Endodermal cell (in vitro differentiated cells): ENCODE measurements around the gene CHRNA7. TPM values are rescaled to one million over a fixed set of nuclear protein-coding genes. Genes with fewer than 3 reads are reported as not detected.
A peak's percentile ranks its signal among the peaks of the same experiment; 100 is the strongest.

ENCODE experiments used
- DNase-seq: peaks from one replicate; pipeline ENCODE4 v3.0.0-alpha.2; 2017
- H3K27ac ChIP-seq: 2 replicates; pipeline ENCODE4 v1.5.1; 2013; ENCODE audit warnings: mild to moderate bottlenecking, low read depth, low read length, moderate library complexity
- H3K27me3 ChIP-seq: 2 replicates; pipeline ENCODE4 v1.6.1; 2013; ENCODE audit warnings: mild to moderate bottlenecking, low read length, moderate library complexity; ENCODE audit not compliant: insufficient read depth, control insufficient read depth, poor library complexity, severe bottlenecking
- H3K36me3 ChIP-seq: 2 replicates; pipeline ENCODE4 v1.7.0; 2013; ENCODE audit warnings: mild to moderate bottlenecking, low read length, moderate library complexity; ENCODE audit not compliant: control insufficient read depth, insufficient read depth
- H3K4me1 ChIP-seq: one replicate; pipeline ENCODE4 v1.7.0; 2013; ENCODE audit warnings: low read length; ENCODE audit not compliant: control insufficient read depth, insufficient read depth
- H3K4me3 ChIP-seq: 2 replicates; pipeline ENCODE4 v1.5.1; 2013; ENCODE audit warnings: mild to moderate bottlenecking, low read length, moderate library complexity
- H3K9ac ChIP-seq: 2 replicates; pipeline ENCODE4 v1.6.1; 2013; ENCODE audit warnings: mild to moderate bottlenecking, low read length, moderate library complexity; ENCODE audit not compliant: poor library complexity, severe bottlenecking; ENCODE audit errors: extremely low read depth
- H3K9me3 ChIP-seq: 2 replicates; pipeline ENCODE4 v1.6.1; 2013; ENCODE audit warnings: mild to moderate bottlenecking, low read length, moderate library complexity; ENCODE audit not compliant: control insufficient read depth
- H3K27ac Mint-ChIP-seq: 2 replicates; pipeline ENCODE4 v1.8.0; 2020; ENCODE audit warnings: mixed read lengths
- H3K27me3 Mint-ChIP-seq: 2 replicates; pipeline ENCODE4 v1.8.0; 2021; ENCODE audit warnings: mild to moderate bottlenecking, mixed read lengths; ENCODE audit not compliant: insufficient read depth
- H3K36me3 Mint-ChIP-seq: 2 replicates; pipeline ENCODE4 v1.8.0; 2020; ENCODE audit warnings: low read depth, mixed read lengths
- H3K4me1 Mint-ChIP-seq: 2 replicates; pipeline ENCODE4 v1.8.0; 2020; ENCODE audit warnings: mixed read lengths
- H3K4me3 Mint-ChIP-seq: 2 replicates; pipeline ENCODE4 v1.8.0; 2020; ENCODE audit warnings: mild to moderate bottlenecking, moderate library complexity, mixed read lengths
- H3K9me3 Mint-ChIP-seq: 2 replicates; pipeline ENCODE4 v1.8.0; 2020; ENCODE audit warnings: mild to moderate bottlenecking, mixed read lengths
- CTCF ChIP-seq: fragments of 200-600 bp; sonication (generic); conservative IDR thresholded peaks from 2 replicates; pipeline ENCODE4 v1.5.0; 2021; ENCODE audit warnings: antibody characterized with exemption, mild to moderate bottlenecking
- WGBS, 2 experiments: methylation state at CpG; one replicate each; pipeline versions ENCODE4 v1.1.5 to v1.1.7; 2013; ENCODE audit warnings: missing lambda C conversion rate in 2 of 2, mixed read lengths in 1 of 2; ENCODE audit not compliant: insufficient coverage in 1 of 2, insufficient read length in 1 of 2; 5-methylcytosine and 5-hydroxymethylcytosine counted together
- total RNA-seq, 2 donors: library from RNA; stranded (reverse); fragmentation: NEBNext Ultra II Directional in 1 of 2; extraction: Animal tissue kit (Norgen Biotek cat#: 25700) in 1 of 2; gene quantifications; 2 replicates in 1 of 2; 3 replicates in 1 of 2; pipeline ENCODE4 v1.2.1, GENCODE V29; 2021

The CHRNA7 gene
- total RNA-seq, 2 donors from 2014 or later = 7.5 to 8.0 TPM

GRCh38 chr15:32053719-32054118 is 23.4 kb downstream of the CHRNA7 start:
- no peak overlapping the region for H3K4me3 Mint-ChIP-seq
- no peaks in the 10 kb centered on the region for H3K4me1 Mint-ChIP-seq
- Histone ChIP-seq H3K27me3 (no peaks in the 10 kb centered on the region), H3K36me3 (no peaks in the 10 kb centered on the region), H3K27ac (no peak overlapping the region), H3K9me3 (peaks cover 4% of the 10 kb centered on the region), H3K4me1 (no peaks in the 10 kb centered on the region), H3K9ac (no peak overlapping the region), H3K4me3 (no peak overlapping the region)
- H3K9me3 Mint-ChIP-seq = peaks cover 37% of the 10 kb centered on the region
- DNase-seq = no peak
- H3K27ac Mint-ChIP-seq = no peak overlapping the region
- H3K36me3 Mint-ChIP-seq = peaks cover 5% of the 10 kb centered on the region
- 69 to 71% methylated on average over 4 of the region's 5 CpGs for WGBS, 2 experiments
- no peak for TF ChIP-seq CTCF
- H3K27me3 Mint-ChIP-seq = no peaks in the 10 kb centered on the region

DNA sequence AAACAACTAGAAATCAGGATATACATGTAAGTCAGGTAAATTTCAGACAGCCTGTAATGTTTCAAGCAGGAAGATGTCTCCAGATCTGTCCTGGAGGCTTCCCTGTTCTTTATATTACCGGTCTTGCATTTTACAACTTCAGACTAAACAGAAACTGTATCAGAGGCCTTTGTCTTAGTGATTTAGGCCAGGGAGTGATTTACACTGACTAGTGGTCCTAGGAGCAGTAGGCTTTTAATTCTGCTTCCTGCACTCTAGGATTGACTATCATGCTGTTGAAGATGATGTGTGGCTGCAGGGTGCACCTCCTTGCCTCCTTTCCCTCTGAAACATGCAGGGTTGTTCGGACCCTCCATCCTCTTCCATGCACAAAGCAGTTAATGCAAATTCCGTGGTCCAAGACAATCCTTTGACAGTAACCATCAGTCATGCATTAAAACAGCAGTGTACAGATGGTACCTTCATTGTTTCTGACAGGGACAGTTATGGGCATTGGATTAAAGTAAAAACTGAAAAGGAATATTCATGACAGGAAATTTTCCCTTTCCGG is 27.6 kb downstream of the CHRNA7 start:
- 87 to 96% methylated on average over 2 to 4 of the region's 4 CpGs for WGBS, 2 experiments
- peak overlapping the region; percentile 63 for H3K27ac ChIP-seq
- Mint-ChIP-seq H3K27me3 (no peaks in the 10 kb centered on the region), H3K4me3 (no peak overlapping the region), H3K27ac (no peak overlapping the region), H3K9me3 (peaks cover 13% of the 10 kb centered on the region), H3K36me3 (no peaks in the 10 kb centered on the region), H3K4me1 (no peaks in the 10 kb centered on the region)
- TF ChIP-seq CTCF = no peak
- no peak overlapping the region for H3K4me3 ChIP-seq
- H3K36me3 ChIP-seq = no peaks in the 10 kb centered on the region
- peaks cover 4% of the 10 kb centered on the region for H3K9me3 ChIP-seq
- no peak for DNase-seq
- no peaks in the 10 kb centered on the region for H3K4me1 ChIP-seq
- no peaks in the 10 kb centered on the region for H3K27me3 ChIP-seq
- H3K9ac ChIP-seq = no peak overlapping the region

DNA sequence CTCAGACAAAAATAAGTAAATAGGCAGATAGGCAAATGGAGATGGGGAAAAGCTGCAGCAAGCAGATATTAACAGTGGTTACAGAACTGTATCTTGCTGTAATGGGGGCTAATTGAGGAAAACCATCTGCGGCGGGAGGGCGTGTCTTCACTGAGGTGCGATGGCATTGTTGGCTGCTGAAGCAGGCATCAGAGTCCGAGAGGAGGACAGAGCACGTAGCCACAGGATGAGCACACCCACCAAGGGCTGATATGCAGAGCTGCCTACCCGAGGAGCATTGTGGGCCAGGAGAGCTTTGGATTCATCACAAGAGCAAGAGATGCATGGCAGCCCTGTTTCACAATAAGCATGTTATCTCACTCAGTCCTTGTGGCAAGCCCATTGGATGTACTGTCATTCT is 30.4 kb downstream of the CHRNA7 start:
- H3K36me3 ChIP-seq = no peaks in the 10 kb centered on the region
- Mint-ChIP-seq H3K27ac (no peak overlapping the region), H3K9me3 (peaks cover 18% of the 10 kb centered on the region), H3K4me3 (no peak overlapping the region), H3K4me1 (no peaks in the 10 kb centered on the region), H3K27me3 (no peaks in the 10 kb centered on the region), H3K36me3 (no peaks in the 10 kb centered on the region)
- no peak overlapping the region for H3K4me3 ChIP-seq
- no peak overlapping the region for H3K9ac ChIP-seq
- DNase-seq = no peak
- peaks cover 7% of the 10 kb centered on the region for H3K9me3 ChIP-seq
- 92 to 100% methylated on average over 6 to 7 of the region's 7 CpGs for WGBS, 2 experiments
- TF ChIP-seq CTCF = no peak
- H3K4me1 ChIP-seq = no peaks in the 10 kb centered on the region
- H3K27me3 ChIP-seq = no peaks in the 10 kb centered on the region
- no peak overlapping the region for H3K27ac ChIP-seq
